Measurements from ENCODE around the gene UPF1. TPM values are rescaled to one million over a fixed set of nuclear protein-coding genes. Genes with fewer than 3 reads are reported as not detected.

Gene UPF1
- total and polyA plus RNA-seq, 8 donors, result 26.3 to 54.4 (median 37.5) TPM

- peak; percentile 44 to 78 (median 65) for TF ChIP-seq CTCF (IDR thresholded peaks at IDR 0.05)
- H3K27ac ChIP-seq, result peak overlapping the region in 2 of 4 donors; percentile 0 to 45
- WGBS, 2 donors, result 51 to 54% methylated on average over 19 of the region's 19 CpGs
- intact Hi-C loops (cut with DNase I), result loop anchor here in 1 of 3 donors (5.0 to 10.0 kb wide), 2 partner anchors 250 to 402 kb away; no protein-coding TSS in a partner anchor
- peak; percentile 65 to 87 (median 78) for DNase-seq
- H3K9me3 ChIP-seq, result no peaks in the 10 kb centered on the region
- no peak overlapping the region for H3K4me3 ChIP-seq
- FAIRE-seq, result no peak
- peaks cover 0 to 18% (median 6%) of the 10 kb centered on the region in 3 donors for H3K4me1 ChIP-seq
- peak; percentile 74 to 91 (median 90) for ATAC-seq
- H3K27me3 ChIP-seq, result no peaks in the 10 kb centered on the region
- H3K36me3 ChIP-seq, result peaks cover 0 to 19% (median 14%) of the 10 kb centered on the region in 3 donors
These were observed 15.2 kb downstream of the UPF1 start for GRCh38 chr19:18846862-18847548.

- ATAC-seq (peak in 2 of 4 donors; percentile 2 to 47), DNase-seq (peak in 1 of 6 donors; percentile 45), FAIRE-seq (no peak)
- 76 to 81% methylated on average over 24 of the region's 24 CpGs for WGBS, 2 donors
- Histone ChIP-seq H3K4me1 (peaks cover 0 to 18% (median 6%) of the 10 kb centered on the region in 3 donors), H3K9me3 (no peaks in the 10 kb centered on the region), H3K27ac (peak overlapping the region in 2 of 4 donors; percentile 25 to 45), H3K27me3 (no peaks in the 10 kb centered on the region), H3K36me3 (peaks cover 0 to 26% (median 20%) of the 10 kb centered on the region in 3 donors), H3K4me3 (no peak overlapping the region)
- intact Hi-C loops (cut with DNase I), result loop anchor here in 1 of 3 donors (5.0 to 10.0 kb wide), 2 partner anchors 251 to 403 kb away; no protein-coding TSS in a partner anchor
- no peak for TF ChIP-seq CTCF (IDR thresholded peaks at IDR 0.05)
These were observed 16.0 kb downstream of the UPF1 start for GRCh38 chr19:18847549-18848463.

GRCh38 chr19:18848878-18849661 lies 17.3 kb downstream of the UPF1 start:
- FAIRE-seq, result no peak
- H3K9me3 ChIP-seq, result no peaks in the 10 kb centered on the region
- H3K36me3 ChIP-seq, result peaks cover 0 to 37% (median 33%) of the 10 kb centered on the region in 3 donors
- 76 to 82% methylated on average over 23 of the region's 23 CpGs for WGBS, 2 donors
- no peak for TF ChIP-seq CTCF (IDR thresholded peaks at IDR 0.05)
- H3K4me1 ChIP-seq, result peaks cover 0 to 14% (median 6%) of the 10 kb centered on the region in 3 donors
- H3K27ac ChIP-seq, result peak overlapping the region in 2 of 4 donors; percentile 22 to 25
- H3K27me3 ChIP-seq, result no peaks in the 10 kb centered on the region
- H3K4me3 ChIP-seq, result no peak overlapping the region
- ATAC-seq, result peak in 3 of 4 donors; percentile 22 to 52 (median 51)
- intact Hi-C loops (cut with DNase I), result loop anchor here in 1 of 3 donors (5.0 to 10.0 kb wide), 2 partner anchors 252 to 404 kb away; no protein-coding TSS in a partner anchor
- peak in 2 of 6 donors; percentile 50 to 60 for DNase-seq

- no peak for TF ChIP-seq CTCF (IDR thresholded peaks at IDR 0.05)
- intact Hi-C loops (cut with DNase I), result loop anchor here in 1 of 3 donors (5.0 to 10.0 kb wide), 2 partner anchors 253 to 405 kb away; no protein-coding TSS in a partner anchor
- ATAC-seq (no peak), FAIRE-seq (no peak), DNase-seq (peak in 1 of 6 donors; percentile 38)
- Histone ChIP-seq H3K27me3 (no peaks in the 10 kb centered on the region), H3K9me3 (no peaks in the 10 kb centered on the region), H3K4me3 (no peak overlapping the region), H3K4me1 (peaks cover 0 to 14% (median 6%) of the 10 kb centered on the region in 3 donors), H3K27ac (peak overlapping the region in 2 of 4 donors; percentile 22 to 25), H3K36me3 (peaks cover 0 to 46% (median 39%) of the 10 kb centered on the region in 3 donors)
- WGBS, 2 donors, result 72 to 75% methylated on average over 16 of the region's 16 CpGs
These were observed 18.2 kb downstream of the UPF1 start for GRCh38 chr19:18849838-18850400.

All from pancreas (tissue), 10 donors.